Cardiac septum (tissue), 1 donor: ENCODE data around the gene SLC2A4. TPM values are rescaled to one million over a fixed set of nuclear protein-coding genes. Genes with fewer than 3 reads are reported as not detected.
"Not testable (repeated sequence)": the region's sequence is repeated elsewhere in the genome, so short reads cannot be mapped to it uniquely, and the experiment has no call there.

ENCODE experiments used
- DNase-seq: peaks from one replicate; pipeline ENCODE4 v3.0.0-alpha.2; 2020; ENCODE audit warnings: low spot score
- intact Hi-C: fragments of 100-400 bp; cut with DNase I; formaldehyde crosslinking; loops from one replicate; pipeline ENCODE4 v1.14.0; 2022
- total RNA-seq: library from RNA; stranded (reverse); fragmentation: NEBNext Ultra II Directional; extraction: Animal tissue kit (Norgen Biotek cat#: 25700); gene quantifications from one replicate; pipeline ENCODE4 v1.2.1, GENCODE V29; 2021
- donor health status: DM: no; HTN: no; CAD: no.

SLC2A4 gene
- total RNA-seq, 1 donor from 2014 or later, result 73.5 TPM

DNA sequence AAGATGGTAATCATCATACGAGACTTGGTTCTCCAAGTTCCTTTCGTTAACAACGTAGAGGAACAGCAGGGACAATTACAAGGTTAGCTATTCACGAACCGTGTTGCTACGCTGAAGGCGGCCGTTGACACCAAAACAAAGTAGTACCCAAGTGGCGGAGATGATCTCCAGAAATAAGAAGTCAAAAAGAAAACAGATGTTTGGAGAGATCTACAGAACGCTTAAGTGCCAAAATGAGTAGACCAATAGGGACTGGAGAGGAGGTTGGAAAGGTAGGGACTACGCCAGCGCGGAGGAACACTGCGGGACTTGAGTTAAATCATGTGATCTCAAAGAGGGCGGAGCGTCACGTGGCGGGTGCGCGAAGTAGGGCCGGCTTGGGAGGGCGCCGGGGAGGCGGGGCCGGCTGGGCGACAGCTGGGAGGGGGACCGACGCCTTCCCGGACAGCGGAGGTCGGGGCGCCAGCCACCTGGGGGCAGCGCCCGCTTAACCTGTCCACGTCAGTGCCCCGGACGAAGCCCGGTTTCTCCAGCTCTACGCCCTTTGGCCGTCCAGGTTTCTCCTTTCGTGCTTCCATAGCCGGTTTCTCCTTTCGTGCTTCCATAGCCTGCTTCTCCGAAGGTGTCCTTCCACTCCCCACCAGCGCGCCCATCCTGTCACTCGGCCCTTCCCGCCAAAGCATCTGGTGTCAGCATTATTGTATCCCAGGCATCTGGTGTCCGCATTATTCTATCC is 38.6 kb upstream of the SLC2A4 start:
- intact Hi-C loops, result no loop called here

DNA sequence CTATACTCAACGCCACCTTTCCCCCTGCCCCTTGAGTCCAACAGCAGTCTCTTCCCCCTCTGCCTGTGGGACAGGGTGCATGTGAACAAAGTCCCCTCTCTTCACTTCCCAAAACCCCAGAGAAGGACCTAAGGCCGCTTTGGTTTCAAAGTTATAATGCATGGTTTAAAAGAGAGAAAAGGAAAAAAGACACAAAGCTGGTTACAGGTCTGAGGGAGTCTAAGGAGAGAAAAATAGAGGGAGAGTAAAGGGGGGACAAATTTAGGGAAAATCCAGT is 38.1 kb upstream of the SLC2A4 start:
- DNase-seq, result no peak
- intact Hi-C loops, result no loop called here

More for the DNA sequence above, 38.6 kb upstream of the SLC2A4 start:
- DNase-seq, result peak; percentile 98

DNA sequence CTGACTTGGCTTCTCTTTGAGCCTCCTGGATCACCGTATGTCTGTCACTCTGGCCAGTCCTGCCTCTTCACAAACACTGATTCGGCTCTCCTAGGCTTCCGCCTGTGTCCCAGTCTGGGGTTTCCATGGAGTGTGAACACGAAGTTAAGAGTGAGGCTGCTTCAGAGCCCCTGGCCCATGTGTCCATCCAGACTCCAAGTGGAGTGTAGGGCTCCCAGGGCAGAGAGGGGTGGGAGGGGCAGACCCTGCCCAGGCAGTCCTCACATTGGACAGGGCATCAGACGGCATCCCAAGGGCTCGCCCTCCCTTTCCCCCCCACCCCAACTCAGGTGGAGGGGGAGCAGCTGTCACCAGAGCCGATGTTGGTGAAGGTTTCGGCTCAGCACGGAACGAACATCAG is 37.7 kb upstream of the SLC2A4 start:
- DNase-seq, intact Hi-C loops: not testable (repeated sequence)

DNA sequence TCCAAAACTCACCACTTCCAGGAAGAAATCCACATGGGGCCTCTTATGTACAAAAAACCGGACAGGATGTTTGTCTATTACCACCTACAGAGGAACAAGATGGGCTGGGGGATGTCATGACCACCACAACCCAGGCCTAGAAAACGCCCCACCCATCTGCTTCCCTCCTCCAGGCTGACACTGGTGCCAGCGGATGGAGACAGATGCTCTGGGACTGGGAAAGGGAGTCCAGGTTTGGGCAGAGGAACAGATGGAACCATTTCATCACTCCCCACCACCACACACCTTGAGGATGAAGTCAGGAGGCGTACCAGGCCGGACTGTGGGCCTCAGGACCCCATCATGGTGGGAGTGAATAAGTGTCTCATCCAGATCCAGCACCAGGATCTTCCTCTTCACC is 34.7 kb upstream of the SLC2A4 start:
- no peak for DNase-seq
- intact Hi-C loops, result no loop called here

DNA sequence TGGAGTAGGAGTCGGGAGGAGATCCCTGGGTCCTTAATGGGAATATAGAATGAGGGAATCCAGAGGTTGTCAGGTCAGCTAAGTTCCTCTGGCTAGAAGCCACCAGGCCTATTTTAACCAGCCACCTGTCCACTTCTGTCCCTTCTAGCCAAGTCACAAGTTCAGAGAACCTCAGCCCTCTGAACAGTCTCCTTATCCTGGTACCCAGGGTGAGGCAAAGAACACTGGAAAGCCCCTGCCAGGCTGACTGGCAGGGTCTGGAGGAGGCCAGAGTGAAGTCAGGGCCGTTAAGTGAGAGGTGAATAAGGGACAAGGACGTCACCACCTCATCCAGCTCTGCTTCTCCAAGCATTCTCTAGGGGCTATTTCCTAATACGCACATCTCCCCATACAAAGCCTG is 32.7 kb upstream of the SLC2A4 start:
- intact Hi-C loops, result no loop called here
- DNase-seq, result no peak

DNA sequence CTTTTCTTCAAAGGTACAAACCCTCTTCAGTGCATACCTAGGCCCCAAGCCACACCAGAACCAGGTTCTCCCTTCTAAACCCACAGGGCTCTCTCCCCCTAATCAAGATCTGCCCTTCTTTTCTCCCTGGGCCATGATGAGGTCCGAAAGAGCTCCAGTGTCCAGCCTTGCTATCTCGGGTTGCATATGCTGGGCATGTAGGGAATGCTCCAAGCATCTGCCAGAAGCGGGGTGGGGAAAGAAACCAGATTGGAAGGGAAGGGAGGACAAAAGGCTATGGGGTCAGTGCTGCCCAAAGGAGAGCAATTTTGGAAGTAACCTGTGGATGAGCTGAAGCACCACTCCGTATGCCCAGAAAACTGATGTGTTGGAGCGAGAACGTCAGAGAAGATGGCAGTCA is 32.3 kb upstream of the SLC2A4 start:
- DNase-seq, result no peak
- intact Hi-C loops, result no loop called here

DNA sequence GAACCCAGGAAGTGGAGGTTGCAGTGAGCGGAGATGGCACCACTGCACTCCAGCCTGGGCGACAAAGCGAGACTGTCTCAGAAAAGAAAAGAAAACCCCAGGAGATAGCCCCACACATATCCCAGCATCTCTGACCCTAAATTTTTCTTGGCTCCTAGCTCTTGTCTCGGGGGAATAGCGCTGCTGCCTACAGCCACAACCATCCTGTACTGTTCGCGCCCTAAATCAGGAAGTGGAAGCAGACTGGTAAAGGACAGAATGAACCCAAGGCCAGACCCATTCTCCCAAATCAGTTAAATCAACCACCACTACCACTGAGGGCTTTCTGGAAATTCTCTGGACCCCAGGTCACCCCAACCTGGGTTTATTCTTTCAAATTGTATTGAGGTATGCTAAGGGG is 31.7 kb upstream of the SLC2A4 start:
- DNase-seq, result no peak
- intact Hi-C loops, result loop anchor here (5.0 kb wide), 1 partner anchor 322 kb away; no protein-coding TSS in a partner anchor

DNA sequence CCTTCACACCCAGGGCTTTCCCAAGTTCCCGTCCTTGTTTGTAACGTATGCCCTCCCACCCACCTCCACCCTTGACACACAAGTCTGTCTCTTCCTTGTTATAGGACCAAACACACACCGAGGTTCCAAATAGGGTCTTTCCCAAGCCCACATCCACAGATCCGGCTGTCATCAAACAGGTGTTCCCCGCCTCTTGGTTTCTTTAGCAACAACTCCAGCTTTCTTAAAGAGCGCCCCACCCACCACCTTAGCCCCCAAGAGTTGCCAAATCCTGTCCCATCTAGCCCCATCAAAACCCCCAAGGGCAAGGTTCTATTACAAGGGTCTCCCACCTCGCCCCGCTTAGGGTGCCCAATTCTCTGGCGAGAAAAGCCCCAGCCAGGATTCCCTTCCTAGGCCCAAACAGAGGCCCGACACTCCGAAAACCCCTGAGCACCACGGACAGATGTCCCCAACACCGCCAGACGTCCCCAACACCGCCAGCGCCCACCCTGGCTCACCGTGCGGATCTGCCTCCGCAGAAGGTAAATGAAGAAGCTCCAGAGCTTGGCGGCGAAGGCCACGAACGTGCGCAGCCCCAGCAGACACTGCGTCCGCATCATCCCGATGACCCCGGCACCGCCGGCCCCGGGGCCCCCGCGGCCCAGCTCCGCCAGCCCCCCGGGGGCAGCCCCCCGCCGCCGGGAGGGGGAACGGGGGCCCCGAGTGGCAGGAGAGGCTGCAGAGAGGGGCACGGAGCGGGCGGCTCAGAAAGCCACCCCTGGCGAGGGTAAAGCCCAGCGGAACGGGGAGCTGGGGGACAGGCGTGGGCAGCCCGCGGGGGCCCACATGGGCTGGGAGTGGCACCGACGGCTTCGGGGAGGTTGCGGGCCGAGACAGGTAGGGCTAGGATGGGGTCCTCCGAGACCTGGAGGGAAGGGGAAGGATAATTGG is 30.6 kb upstream of the SLC2A4 start:
- no peak for DNase-seq
- intact Hi-C loops, result loop anchor here (5.0 kb wide), 1 partner anchor 321 kb away; no protein-coding TSS in a partner anchor

DNA sequence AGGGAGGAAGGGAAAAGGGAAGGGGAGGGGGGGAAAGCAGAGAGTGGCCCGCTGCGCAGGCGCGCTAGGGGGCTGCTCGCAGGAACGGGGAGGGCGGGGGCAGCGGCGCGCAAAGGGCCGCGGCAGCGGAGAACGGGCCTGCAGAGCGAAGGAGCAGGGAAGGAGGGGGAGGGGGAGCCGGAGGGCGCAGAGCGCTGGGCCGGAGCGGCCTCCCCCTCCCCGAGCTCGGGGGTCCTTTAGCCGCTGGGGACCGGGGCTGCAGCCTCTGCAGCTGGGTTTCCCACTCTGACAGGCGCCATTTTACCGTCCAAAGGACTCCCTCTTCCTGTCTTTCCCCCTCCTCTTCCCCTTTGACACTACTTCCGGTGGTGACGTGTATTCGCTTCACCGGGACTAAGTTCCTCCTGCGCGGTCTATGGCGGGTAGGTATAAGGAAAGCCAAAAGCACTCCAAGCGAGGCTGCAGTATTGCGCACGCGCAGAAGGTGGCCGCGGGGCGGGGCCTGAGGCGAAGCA is 29.8 kb upstream of the SLC2A4 start, which contains the start of gene CTDNEP1:
TSS of gene CTDNEP1 (minus strand) at position 74 of the 515 bp plus-strand sequence. CDS start 438 bp downstream, outside the sequence.
- intact Hi-C loops, result loop anchor here (1.0 to 5.0 kb wide), 3 partner anchors 12 to 321 kb away; partner anchors contain the start of genes PHF23 and SLC2A4
- DNase-seq, result peak; percentile 100

DNA sequence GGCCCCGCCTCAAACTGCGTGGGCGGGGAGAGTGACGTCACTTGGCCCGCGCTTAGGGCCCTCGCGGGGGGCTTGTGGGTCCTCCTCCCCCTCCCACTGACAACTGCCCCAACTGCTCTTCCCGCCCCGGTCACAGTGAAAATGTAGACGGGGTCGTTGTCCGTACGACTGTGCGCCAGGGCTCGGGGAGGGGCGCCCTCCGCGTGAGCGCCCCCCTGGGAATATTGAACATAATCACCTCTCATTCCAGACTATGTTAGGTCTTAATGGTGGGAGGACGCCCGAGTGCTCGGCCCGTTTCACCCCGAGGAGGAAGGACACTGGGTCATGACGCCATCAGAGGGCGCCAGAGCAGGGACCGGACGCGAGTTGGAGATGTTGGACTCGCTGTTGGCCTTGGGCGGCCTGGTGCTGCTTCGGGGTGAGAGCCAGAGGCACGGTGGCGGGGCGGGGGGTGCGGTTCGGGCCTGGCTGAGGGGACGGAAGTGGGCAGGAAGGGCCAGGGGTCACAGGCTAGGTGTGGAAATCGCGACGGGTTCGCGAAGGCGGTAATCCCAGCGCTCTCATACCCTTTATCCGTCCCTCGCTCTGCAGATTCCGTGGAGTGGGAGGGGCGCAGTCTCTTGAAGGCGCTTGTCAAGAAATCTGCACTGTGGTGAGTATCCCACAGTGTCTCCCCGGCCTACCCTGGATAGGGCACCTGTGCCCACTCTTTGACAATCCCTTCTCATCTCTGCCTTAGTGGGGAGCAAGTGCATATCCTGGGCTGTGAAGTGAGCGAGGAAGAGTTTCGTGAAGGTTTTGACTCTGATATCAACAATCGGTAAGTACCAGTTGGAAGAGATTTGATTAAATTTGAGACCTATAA is 29.1 kb upstream of the SLC2A4 start, which contains the start of gene ELP5:
TSS of gene ELP5 (plus strand) at position 40 of the 868 bp plus-strand sequence. CDS start at position 376, 336 bp downstream.
- peak; percentile 97 for DNase-seq
- intact Hi-C loops, result loop anchor here (1.0 to 5.0 kb wide), 3 partner anchors 13 to 320 kb away; partner anchors contain the start of genes PHF23 and SLC2A4

DNA sequence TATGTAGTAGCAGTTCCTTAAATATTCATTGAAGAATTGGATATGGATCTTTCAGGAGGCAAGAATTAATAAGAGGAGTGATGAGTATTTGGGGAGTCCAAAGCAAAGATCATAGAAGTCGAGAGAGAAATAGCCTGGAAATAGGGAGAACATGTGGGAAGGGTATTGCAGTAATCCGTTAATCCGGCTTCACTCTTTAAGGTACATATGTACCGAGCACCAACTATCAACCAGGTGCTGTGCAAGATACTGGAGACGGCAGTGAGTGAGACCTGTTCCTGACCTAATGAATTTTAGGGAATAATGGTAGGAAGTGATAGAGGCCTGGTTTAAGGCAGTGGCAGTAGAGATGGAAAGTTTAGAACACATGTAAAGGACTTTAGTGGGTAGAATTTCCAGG is 28.4 kb upstream of the SLC2A4 start:
- intact Hi-C loops, result loop anchor here (5.0 kb wide), 1 partner anchor 319 kb away; no protein-coding TSS in a partner anchor

DNA sequence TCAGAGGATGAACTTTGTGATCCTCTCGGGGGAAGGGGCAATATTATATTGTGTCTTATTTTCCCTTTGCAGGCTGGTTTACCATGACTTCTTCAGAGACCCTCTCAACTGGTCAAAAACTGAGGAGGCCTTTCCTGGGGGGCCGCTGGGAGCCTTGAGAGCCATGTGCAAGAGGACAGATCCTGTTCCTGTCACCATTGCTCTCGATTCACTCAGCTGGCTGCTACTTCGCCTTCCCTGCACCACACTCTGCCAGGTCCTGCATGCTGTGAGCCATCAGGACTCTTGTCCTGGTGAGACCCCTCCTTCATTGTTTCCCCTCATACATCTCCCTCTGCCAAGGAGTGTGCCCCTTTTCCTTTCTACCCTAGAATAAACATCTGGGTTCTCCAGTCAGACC is 27.0 kb upstream of the SLC2A4 start:
- intact Hi-C loops, result loop anchor here (5.0 kb wide), 1 partner anchor 318 kb away; no protein-coding TSS in a partner anchor
- DNase-seq, result no peak

More for the DNA sequence above, 28.4 kb upstream of the SLC2A4 start:
- DNase-seq, result no peak

DNA sequence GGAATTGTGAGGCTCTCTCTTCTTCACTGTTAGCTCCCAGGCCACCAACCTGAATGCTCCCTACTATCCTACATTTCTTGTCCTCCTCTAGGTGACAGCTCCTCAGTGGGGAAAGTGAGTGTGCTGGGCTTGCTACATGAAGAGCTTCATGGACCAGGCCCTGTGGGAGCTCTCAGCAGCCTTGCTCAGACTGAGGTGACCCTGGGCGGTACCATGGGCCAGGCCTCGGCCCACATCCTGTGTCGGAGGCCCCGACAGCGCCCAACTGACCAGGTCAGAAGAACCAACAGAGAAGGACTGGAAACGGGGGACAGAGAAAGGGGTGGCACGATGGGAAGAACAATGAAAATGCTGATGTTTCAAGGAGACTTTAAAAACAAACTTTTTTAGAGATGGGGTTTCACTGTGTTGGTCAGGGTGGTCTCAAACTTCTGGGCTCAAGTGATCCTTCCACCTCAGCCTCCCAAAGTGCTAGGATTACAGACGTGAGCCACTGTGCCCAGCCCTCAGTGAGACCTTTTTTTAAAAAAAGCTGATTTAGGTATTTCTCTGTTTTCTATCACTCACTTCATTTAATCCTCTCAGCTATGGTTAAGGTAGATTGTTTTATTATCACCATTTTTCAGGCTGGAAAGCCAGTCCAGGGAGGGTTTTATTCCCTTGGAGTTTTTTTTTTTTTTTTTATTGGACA is 24.6 kb upstream of the SLC2A4 start:
- no peak for DNase-seq
- intact Hi-C loops, result no loop called here

DNA sequence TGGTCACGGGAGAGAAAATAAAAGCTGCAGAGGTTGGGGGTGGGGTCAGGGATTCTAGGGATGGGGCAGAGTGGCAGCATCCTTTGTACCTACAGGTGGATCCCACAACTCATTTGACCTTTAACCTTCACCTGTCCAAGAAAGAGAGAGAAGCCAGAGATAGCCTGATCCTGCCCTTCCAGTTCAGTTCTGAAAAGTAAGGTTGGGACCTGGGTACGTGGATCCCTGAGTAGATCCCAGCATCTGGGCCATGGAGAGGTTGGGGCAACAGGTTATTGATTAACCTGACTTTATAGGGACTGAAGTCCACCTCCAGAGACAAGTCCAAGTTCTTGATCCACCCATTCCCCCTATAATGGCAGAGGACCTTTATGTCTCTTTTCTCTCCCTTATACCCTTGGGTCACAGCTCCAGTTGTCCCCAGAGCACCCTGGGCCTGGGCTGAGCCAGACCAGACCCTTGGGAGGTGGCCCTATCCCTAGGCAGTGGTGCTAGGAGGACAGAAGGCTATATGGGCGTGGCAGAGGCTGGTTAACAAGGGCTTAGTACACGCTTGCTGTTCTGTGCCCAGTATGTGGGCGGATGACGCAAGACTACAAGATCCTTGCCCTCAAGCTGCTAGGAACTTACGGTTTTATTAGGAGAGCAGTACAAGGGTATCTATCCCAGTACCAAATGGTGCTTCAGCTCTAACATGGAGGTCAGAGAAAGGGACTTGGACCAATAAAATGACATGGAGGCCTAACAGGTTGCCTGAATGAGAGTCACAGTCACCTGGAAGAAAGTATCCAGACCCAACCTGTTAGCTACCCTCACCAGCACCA is 22.6 kb upstream of the SLC2A4 start:
- DNase-seq, result no peak

DNA sequence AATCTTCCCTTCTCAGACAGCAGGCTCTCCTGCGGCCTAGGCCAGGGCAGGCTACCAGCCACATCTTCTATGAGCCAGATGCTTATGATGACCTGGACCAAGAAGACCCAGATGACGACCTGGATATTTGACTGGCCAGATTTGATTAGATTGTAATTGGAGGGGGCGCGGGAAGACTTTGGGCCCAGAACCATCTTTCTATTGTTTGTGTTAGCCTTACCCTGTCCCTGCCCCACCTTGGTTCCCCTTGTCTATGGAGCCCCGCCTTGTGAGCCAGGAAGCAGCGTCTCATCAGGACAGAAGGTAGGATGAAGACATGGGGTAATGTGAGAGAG is 22.0 kb upstream of the SLC2A4 start:
- intact Hi-C loops, result no loop called here

More for the DNA sequence above, 22.6 kb upstream of the SLC2A4 start:
- intact Hi-C loops, result no loop called here

DNA sequence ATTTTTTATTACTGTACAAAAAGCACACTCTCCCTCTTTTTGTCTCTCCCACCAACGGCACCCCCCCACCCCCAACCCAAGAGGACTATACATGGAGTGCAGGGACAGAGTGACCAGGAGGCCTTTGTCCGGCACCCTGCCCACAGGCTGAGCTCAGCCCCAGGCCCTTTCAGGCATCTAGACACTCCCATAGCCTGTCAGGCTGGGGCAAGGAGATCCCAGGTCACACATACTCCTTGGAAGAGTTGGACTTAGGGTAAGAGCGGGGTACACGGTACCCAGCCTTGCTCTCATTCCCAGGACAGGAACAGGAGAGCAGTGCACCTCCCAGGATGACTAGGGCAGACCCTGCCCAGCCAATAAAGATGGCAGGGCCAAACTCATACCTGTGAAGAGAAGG is 21.4 kb upstream of the SLC2A4 start:
- intact Hi-C loops, result no loop called here
- no peak for DNase-seq

More for the DNA sequence above, 22.0 kb upstream of the SLC2A4 start:
- no peak for DNase-seq

DNA sequence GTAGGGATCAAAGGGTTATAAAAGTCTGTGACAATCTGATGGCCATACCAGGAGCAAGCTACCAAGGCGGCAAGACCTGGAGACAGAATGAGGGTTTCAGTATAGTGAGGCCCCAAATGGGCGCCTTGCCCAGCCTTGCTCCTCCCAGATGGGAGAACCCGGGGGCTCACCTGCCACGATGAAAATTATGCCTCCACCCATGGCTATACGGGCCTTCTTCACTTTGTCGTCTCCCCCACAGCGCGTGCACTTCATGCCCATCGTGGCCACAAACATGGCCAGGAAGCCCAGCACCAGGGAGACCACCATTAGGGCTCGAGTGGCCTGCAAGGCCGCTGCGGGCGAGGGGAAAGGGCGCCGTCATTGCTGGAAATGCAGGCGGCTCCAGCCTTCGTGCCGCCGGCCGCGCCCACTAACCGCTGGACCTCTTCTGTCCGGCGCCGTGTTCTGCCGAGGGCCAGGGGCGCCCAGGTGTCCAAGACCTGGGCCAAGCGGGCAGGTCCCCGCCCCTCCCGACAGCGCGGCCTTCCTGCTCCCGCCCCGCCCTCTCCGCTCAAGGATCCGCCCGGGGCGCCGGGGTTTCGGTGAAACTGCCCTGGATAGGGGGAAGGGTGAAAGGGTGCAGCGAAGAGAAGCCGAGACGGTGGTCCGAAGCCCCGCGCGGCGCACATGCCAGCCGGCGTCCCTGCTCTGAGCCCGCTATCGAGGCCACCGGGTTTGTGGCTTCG is 20.7 kb upstream of the SLC2A4 start:
- intact Hi-C loops, result no loop called here
- no peak for DNase-seq
